ENCODE data around the gene RXRG. TPM values are rescaled to one million over a fixed set of nuclear protein-coding genes. Genes with fewer than 3 reads are reported as not detected.

RXRG gene
- total RNA-seq = 53.0 TPM
- polyA plus RNA-seq (ENCODE audit: insufficient read depth in 1 of 8, insufficient read length in 8 of 8, low replicate concordance in 1 of 8) = 10 to 100 TPM; 42.1 to 59.3 (median 54.1) TPM
- long read RNA-seq, donor 1, transcript RXRG-201 (10 exons, 2,041 nt) = major isoform, 8 of 21 reads
- long read RNA-seq, donor 1, partial matches to known transcripts = 11 of 21 reads
- long read RNA-seq, donor 1, other reads (novel, unspliced or antisense) = 0 of 21 reads
- long read RNA-seq, donor 2, partial matches to known transcripts = 0 of 2 reads
- long read RNA-seq, donor 2, other reads (novel, unspliced or antisense) = 0 of 2 reads
- long read RNA-seq, donor 3, transcript RXRG-201 (10 exons, 2,041 nt) = major isoform, 21 of 57 reads
- long read RNA-seq, donor 3, partial matches to known transcripts = 33 of 57 reads
- long read RNA-seq, donor 3, other reads (novel, unspliced or antisense) = 0 of 57 reads
- long read RNA-seq, donor 4, partial matches to known transcripts = 0 of 3 reads
- long read RNA-seq, donor 4, other reads (novel, unspliced or antisense) = 0 of 3 reads
- long read RNA-seq, donor 5, transcript RXRG-201 (10 exons, 2,041 nt) = major isoform, 25 of 75 reads
- long read RNA-seq, donor 5, partial matches to known transcripts = 46 of 75 reads
- long read RNA-seq, donor 5, other reads (novel, unspliced or antisense) = 0 of 75 reads
- long read RNA-seq, donor 6, transcript RXRG-201 (10 exons, 2,041 nt) = major isoform, 16 of 61 reads
- long read RNA-seq, donor 6, partial matches to known transcripts = 41 of 61 reads
- long read RNA-seq, donor 6, other reads (novel, unspliced or antisense) = 0 of 61 reads
- long read RNA-seq, donor 7, transcript RXRG-201 (10 exons, 2,041 nt) = major isoform, 21 of 48 reads
- long read RNA-seq, donor 7, partial matches to known transcripts = 24 of 48 reads
- long read RNA-seq, donor 7, other reads (novel, unspliced or antisense) = 0 of 48 reads
- long read RNA-seq, donor 8, transcript RXRG-201 (10 exons, 2,041 nt) = major isoform, 11 of 13 reads
- long read RNA-seq, donor 8, partial matches to known transcripts = 0 of 13 reads
- long read RNA-seq, donor 8, other reads (novel, unspliced or antisense) = 0 of 13 reads
- long read RNA-seq, donor 9, transcript RXRG-201 (10 exons, 2,041 nt) = major isoform, 14 of 25 reads
- long read RNA-seq, donor 9, partial matches to known transcripts = 10 of 25 reads
- long read RNA-seq, donor 9, other reads (novel, unspliced or antisense) = 0 of 25 reads
- long read RNA-seq, donor 10, transcript RXRG-201 (10 exons, 2,041 nt) = major isoform, 15 of 30 reads
- long read RNA-seq, donor 10, partial matches to known transcripts = 12 of 30 reads
- long read RNA-seq, donor 10, other reads (novel, unspliced or antisense) = 0 of 30 reads
- long read RNA-seq, donor 11, transcript RXRG-202 (2 exons, 602 nt) = minor isoform, 5 of 14 reads
- long read RNA-seq, donor 11, transcript RXRG-201 (10 exons, 2,041 nt) = major isoform, 9 of 14 reads
- long read RNA-seq, donor 11, partial matches to known transcripts = 0 of 14 reads
- long read RNA-seq, donor 11, other reads (novel, unspliced or antisense) = 0 of 14 reads

GRCh38 chr1:165444897-165445370 lies at the start of gene RXRG:
Gene RXRG (minus strand): TSS chr1:165445126. CDS start chr1:165444893, 233 bp downstream.
- H3K36me3 ChIP-seq (ENCODE audit: control insufficient read depth, insufficient read depth, low read length) = no peaks in the 10 kb centered on the region
- peaks cover 2% of the 10 kb centered on the region for H3K27me3 ChIP-seq (ENCODE audit: control insufficient read depth, insufficient read depth, low read length)
- H3K27ac ChIP-seq (ENCODE audit: low read length) = peak within 1 kb of the TSS; percentile 90
- no peaks in the 10 kb centered on the region for H3K9me3 ChIP-seq (replicated peaks; ENCODE audit: control insufficient read depth, low read depth, low read length)
- 0% methylated on average over 21 of the region's 33 CpGs for WGBS (ENCODE audit: insufficient coverage)
- peaks cover 42% of the 10 kb centered on the region for H3K4me1 ChIP-seq (ENCODE audit: control insufficient read depth, insufficient read depth, low read length)
- H3K4me3 ChIP-seq (ENCODE audit: low read length) = peak within 1 kb of the TSS; percentile 59
- peak; percentile 86 for DNase-seq

GRCh38 chr1:165492845-165493373 lies 48.0 kb upstream of the RXRG start:
- DNase-seq = peak; percentile 43
- WGBS (ENCODE audit: insufficient coverage) = 57% methylated on average over 3 of the region's 6 CpGs
- Histone ChIP-seq H3K4me3 (ENCODE audit: low read length) (no peak overlapping the region), H3K36me3 (ENCODE audit: control insufficient read depth, insufficient read depth, low read length) (no peaks in the 10 kb centered on the region), H3K27me3 (ENCODE audit: control insufficient read depth, insufficient read depth, low read length) (no peaks in the 10 kb centered on the region), H3K9me3 (replicated peaks; ENCODE audit: control insufficient read depth, low read depth, low read length) (no peaks in the 10 kb centered on the region), H3K27ac (ENCODE audit: low read length) (no peak overlapping the region), H3K4me1 (ENCODE audit: control insufficient read depth, insufficient read depth, low read length) (peaks cover 24% of the 10 kb centered on the region)

- Histone ChIP-seq H3K9me3 (replicated peaks; ENCODE audit: control insufficient read depth, low read depth, low read length) (no peaks in the 10 kb centered on the region), H3K4me3 (ENCODE audit: low read length) (no peak overlapping the region), H3K27ac (ENCODE audit: low read length) (peak overlapping the region; percentile 1), H3K27me3 (ENCODE audit: control insufficient read depth, insufficient read depth, low read length) (no peaks in the 10 kb centered on the region), H3K36me3 (ENCODE audit: control insufficient read depth, insufficient read depth, low read length) (no peaks in the 10 kb centered on the region), H3K4me1 (ENCODE audit: control insufficient read depth, insufficient read depth, low read length) (peaks cover 9% of the 10 kb centered on the region)
- 38% methylated on average over 3 of the region's 5 CpGs for WGBS (ENCODE audit: insufficient coverage)
- peak; percentile 77 for DNase-seq
Measured at GRCh38 chr1:165490175-165490574, 45.2 kb upstream of the RXRG start.

GRCh38 chr1:165487921-165488320 lies 43.0 kb upstream of the RXRG start:
- no CpG with 5 or more reads among the region's 1 CpG for WGBS (ENCODE audit: insufficient coverage)

GRCh38 chr1:165486663-165487062 lies 41.7 kb upstream of the RXRG start:
- Histone ChIP-seq H3K27me3 (ENCODE audit: control insufficient read depth, insufficient read depth, low read length) (no peaks in the 10 kb centered on the region), H3K9me3 (replicated peaks; ENCODE audit: control insufficient read depth, low read depth, low read length) (no peaks in the 10 kb centered on the region), H3K4me1 (ENCODE audit: control insufficient read depth, insufficient read depth, low read length) (peaks cover 8% of the 10 kb centered on the region), H3K4me3 (ENCODE audit: low read length) (no peak overlapping the region), H3K36me3 (ENCODE audit: control insufficient read depth, insufficient read depth, low read length) (no peaks in the 10 kb centered on the region), H3K27ac (ENCODE audit: low read length) (peak overlapping the region; percentile 76)
- whole genome bisulfite sequencing (ENCODE audit: insufficient coverage) = no CpG with 5 or more reads among the region's 3 CpGs
- peak; percentile 98 for DNase-seq

More at GRCh38 chr1:165487921-165488320, 43.0 kb upstream of the RXRG start:
- Histone ChIP-seq H3K36me3 (ENCODE audit: control insufficient read depth, insufficient read depth, low read length) (no peaks in the 10 kb centered on the region), H3K4me1 (ENCODE audit: control insufficient read depth, insufficient read depth, low read length) (peaks cover 7% of the 10 kb centered on the region), H3K9me3 (replicated peaks; ENCODE audit: control insufficient read depth, low read depth, low read length) (no peaks in the 10 kb centered on the region), H3K27me3 (ENCODE audit: control insufficient read depth, insufficient read depth, low read length) (no peaks in the 10 kb centered on the region), H3K27ac (ENCODE audit: low read length) (no peak overlapping the region), H3K4me3 (ENCODE audit: low read length) (no peak overlapping the region)
- DNase-seq = no peak

- no peak overlapping the region for H3K27ac ChIP-seq (ENCODE audit: low read length)
Measured at GRCh38 chr1:165485716-165486115, 40.8 kb upstream of the RXRG start.

GRCh38 chr1:165484532-165484931 lies 39.6 kb upstream of the RXRG start:
- Histone ChIP-seq H3K27me3 (ENCODE audit: control insufficient read depth, insufficient read depth, low read length) (no peaks in the 10 kb centered on the region), H3K9me3 (replicated peaks; ENCODE audit: control insufficient read depth, low read depth, low read length) (no peaks in the 10 kb centered on the region), H3K27ac (ENCODE audit: low read length) (peak overlapping the region; percentile 1), H3K36me3 (ENCODE audit: control insufficient read depth, insufficient read depth, low read length) (no peaks in the 10 kb centered on the region), H3K4me1 (ENCODE audit: control insufficient read depth, insufficient read depth, low read length) (peaks cover 6% of the 10 kb centered on the region), H3K4me3 (ENCODE audit: low read length) (no peak overlapping the region)
- DNase-seq = no peak
- no CpG with 5 or more reads among the region's 1 CpG for WGBS (ENCODE audit: insufficient coverage)

More at GRCh38 chr1:165485716-165486115, 40.8 kb upstream of the RXRG start:
- H3K27me3 ChIP-seq (ENCODE audit: control insufficient read depth, insufficient read depth, low read length) = no peaks in the 10 kb centered on the region
- 100% methylated on average over 3 of the region's 5 CpGs for WGBS (ENCODE audit: insufficient coverage)
- no peak overlapping the region for H3K4me3 ChIP-seq (ENCODE audit: low read length)
- peaks cover 8% of the 10 kb centered on the region for H3K4me1 ChIP-seq (ENCODE audit: control insufficient read depth, insufficient read depth, low read length)
- H3K36me3 ChIP-seq (ENCODE audit: control insufficient read depth, insufficient read depth, low read length) = no peaks in the 10 kb centered on the region
- H3K9me3 ChIP-seq (replicated peaks; ENCODE audit: control insufficient read depth, low read depth, low read length) = no peaks in the 10 kb centered on the region
- DNase-seq = no peak

GRCh38 chr1:165483412-165483811 lies 38.5 kb upstream of the RXRG start:
- no peaks in the 10 kb centered on the region for H3K27me3 ChIP-seq (ENCODE audit: control insufficient read depth, insufficient read depth, low read length)
- no peak overlapping the region for H3K4me3 ChIP-seq (ENCODE audit: low read length)
- DNase-seq = no peak
- H3K36me3 ChIP-seq (ENCODE audit: control insufficient read depth, insufficient read depth, low read length) = no peaks in the 10 kb centered on the region
- H3K27ac ChIP-seq (ENCODE audit: low read length) = no peak overlapping the region
- no peaks in the 10 kb centered on the region for H3K9me3 ChIP-seq (replicated peaks; ENCODE audit: control insufficient read depth, low read depth, low read length)
- H3K4me1 ChIP-seq (ENCODE audit: control insufficient read depth, insufficient read depth, low read length) = peaks cover 7% of the 10 kb centered on the region
- 83% methylated on average over 2 of the region's 4 CpGs for WGBS (ENCODE audit: insufficient coverage)
